Glomerular visceral epithelial cell (primary cell): ENCODE measurements around the gene MYOM1.
A peak's percentile ranks its signal among the peaks of the same experiment; 100 is the strongest.
"Not testable (repeated sequence)": the region's sequence is repeated elsewhere in the genome, so short reads cannot be mapped to it uniquely, and the experiment has no call there.

Experiments used
- DNase-seq: peaks from one replicate; pipeline ENCODE4 v3.0.0-alpha.2; 2016; ENCODE audit errors: extremely low spot score

Gene MYOM1

GRCh38 chr18:3086871-3087270, 132.9 kb downstream of the MYOM1 start:
- DNase-seq, result no peak

- DNase-seq, result no peak
These were observed 134.2 kb downstream of the MYOM1 start for GRCh38 chr18:3085612-3086011.

- DNase-seq, result no peak
These were observed 135.6 kb downstream of the MYOM1 start for GRCh38 chr18:3084206-3084605.

GRCh38 chr18:3083766-3084165, 136.0 kb downstream of the MYOM1 start:
- no peak for DNase-seq

GRCh38 chr18:3081584-3081991, 138.2 kb downstream of the MYOM1 start:
- no peak for DNase-seq

GRCh38 chr18:3079653-3080052, 140.1 kb downstream of the MYOM1 start:
- no peak for DNase-seq

GRCh38 chr18:3075491-3075890, 144.3 kb downstream of the MYOM1 start:
- no peak for DNase-seq

- no peak for DNase-seq
These were observed 145.7 kb downstream of the MYOM1 start for GRCh38 chr18:3074087-3074486.

GRCh38 chr18:3073353-3073752, 146.4 kb downstream of the MYOM1 start:
- DNase-seq, result not testable (repeated sequence)

GRCh38 chr18:3071676-3072075, 148.1 kb downstream of the MYOM1 start:
- no peak for DNase-seq

GRCh38 chr18:3069671-3070433, 149.9 kb downstream of the MYOM1 start:
- no peak for DNase-seq

GRCh38 chr18:3067722-3068121, 152.0 kb downstream of the MYOM1 start:
- DNase-seq, result no peak

GRCh38 chr18:3067165-3067661, 152.6 kb downstream of the MYOM1 start:
- DNase-seq, result no peak

GRCh38 chr18:3066341-3067110, 153.2 kb downstream of the MYOM1 start:
- no peak for DNase-seq

GRCh38 chr18:3063766-3064165, 156.0 kb downstream of the MYOM1 start:
- DNase-seq, result not testable (repeated sequence)

GRCh38 chr18:3062798-3063680, 156.7 kb downstream of the MYOM1 start:
- peak; percentile 25 for DNase-seq

GRCh38 chr18:3061581-3062312, 158.0 kb downstream of the MYOM1 start:
- DNase-seq, result no peak

- no peak for DNase-seq
These were observed 158.8 kb downstream of the MYOM1 start for GRCh38 chr18:3060667-3061580.

GRCh38 chr18:3059272-3059671, 160.5 kb downstream of the MYOM1 start:
- no peak for DNase-seq
